Renal cortical epithelial cell (primary cell): ENCODE results near the gene MACROD2. TPM values are rescaled to one million over a fixed set of nuclear protein-coding genes. Genes with fewer than 3 reads are reported as not detected.
A peak's percentile ranks its signal among the peaks of the same experiment; 100 is the strongest.
"Not testable (repeated sequence)": the region's sequence is repeated elsewhere in the genome, so short reads cannot be mapped to it uniquely, and the experiment has no call there.

Source experiments
- DNase-seq: peaks from one replicate; pipeline ENCODE4 v3.0.0-alpha.2; 2011; ENCODE audit warnings: low read depth
- total RNA-seq: library from RNA; depleted of rRNA; stranded (reverse); fragments of >200 nt; gene quantifications from 2 replicates; pipeline ENCODE4 v1.2.3, GENCODE V29; 2014

MACROD2 gene
- total RNA-seq, 1 donor from 2014 or later = 5.4 TPM

DNA sequence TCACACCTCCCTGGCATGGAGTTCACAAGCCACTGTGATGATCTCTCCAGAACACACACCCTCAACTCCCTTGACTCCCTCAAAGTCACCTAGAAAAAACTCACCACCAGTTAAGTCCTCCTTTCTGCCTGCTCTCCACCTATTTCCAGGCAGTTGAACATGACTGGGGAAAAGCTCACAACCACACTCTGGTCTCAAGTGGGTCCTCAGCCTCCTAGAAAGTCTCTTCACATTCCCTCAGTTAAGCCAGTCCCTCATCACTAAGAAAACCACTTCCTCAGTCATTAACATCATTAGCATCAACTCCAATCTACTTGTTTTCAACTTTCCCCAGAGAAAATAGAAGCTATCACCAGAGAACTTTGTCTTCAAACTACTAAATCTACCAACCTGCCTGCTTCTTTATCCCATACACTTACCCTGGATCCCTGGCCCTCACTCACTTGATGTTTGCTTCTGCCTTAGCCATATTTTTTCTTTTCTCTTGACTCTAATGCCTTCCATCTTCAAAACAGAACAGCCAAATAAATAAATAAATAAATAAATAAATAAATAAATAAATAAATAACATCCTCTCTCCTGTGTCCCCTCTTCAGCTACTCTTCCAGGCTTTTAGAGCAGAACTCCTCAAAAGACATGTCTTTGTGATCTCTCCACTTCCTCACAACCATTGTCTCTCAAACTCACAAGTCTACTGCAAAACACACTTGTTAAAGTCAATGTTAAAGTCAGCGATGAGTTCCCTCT lies 1084.5 kb downstream of the MACROD2 start:
- DNase-seq = no peak

DNA sequence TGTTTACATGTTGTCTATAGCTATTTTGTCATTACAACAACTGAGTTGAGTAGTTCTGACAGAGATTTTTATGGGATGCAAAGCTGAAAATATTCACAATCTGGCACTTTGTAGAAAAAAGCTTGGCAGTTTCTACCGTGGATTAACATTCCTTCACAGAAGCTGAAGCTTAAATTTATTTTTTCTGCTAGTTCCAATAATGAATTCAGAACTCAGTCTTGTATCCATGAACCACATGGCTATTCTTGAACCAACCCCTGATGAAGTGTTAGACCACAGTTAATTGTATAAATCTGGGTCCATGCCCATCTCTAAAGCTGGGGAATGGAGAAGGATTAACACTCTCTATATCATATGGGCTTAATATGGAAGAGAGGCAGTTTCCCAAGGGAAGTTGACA lies 1085.9 kb downstream of the MACROD2 start:
- DNase-seq = no peak

DNA sequence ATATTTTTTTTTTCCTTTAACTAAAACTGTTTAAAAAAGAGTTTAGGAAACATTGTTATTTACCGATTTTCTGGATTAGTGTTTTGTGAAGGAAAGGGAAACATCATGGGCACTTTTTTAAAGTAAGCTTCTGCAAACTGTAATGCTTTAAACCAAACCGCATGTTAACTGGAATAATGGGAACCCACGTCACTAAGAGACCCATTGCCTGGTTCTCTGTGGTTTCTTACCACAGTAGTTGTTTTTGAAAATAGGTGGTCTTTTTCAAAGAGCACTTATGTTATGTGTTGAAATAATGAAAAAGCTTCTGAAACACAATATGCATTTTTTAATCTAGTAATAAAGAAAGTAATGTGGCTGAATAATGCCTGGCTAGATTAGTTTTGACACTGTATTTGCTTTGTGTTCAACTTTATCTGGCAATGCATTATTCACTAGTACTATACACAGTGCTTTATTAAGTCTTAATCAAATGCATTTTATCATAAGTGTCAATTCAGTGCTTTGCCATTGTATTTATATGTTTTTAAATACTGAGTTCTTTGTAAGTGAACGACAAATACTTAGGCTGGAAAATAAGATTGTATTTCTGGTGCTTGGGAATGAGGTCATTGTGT lies 1096.2 kb downstream of the MACROD2 start:
- DNase-seq = no peak

DNA sequence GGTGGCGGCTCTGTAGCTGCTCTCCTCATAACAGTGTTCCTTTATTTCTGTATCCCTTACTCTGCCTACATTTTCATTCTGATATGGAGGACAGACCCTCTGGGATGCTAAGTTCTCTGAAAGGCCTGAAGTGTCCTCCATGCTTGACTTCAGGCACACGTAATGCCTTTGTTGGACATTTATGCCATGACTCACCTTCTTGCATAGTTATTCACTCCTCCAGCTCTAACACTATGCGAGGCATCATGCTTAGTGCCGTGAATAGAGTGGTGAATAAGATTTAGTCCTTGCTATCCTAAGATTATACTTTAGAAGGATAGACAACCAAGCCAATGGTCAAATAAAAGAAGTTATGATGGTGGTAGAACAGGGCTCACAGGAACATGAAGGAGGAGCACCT lies 1103.0 kb downstream of the MACROD2 start:
- DNase-seq = peak; percentile 50

DNA sequence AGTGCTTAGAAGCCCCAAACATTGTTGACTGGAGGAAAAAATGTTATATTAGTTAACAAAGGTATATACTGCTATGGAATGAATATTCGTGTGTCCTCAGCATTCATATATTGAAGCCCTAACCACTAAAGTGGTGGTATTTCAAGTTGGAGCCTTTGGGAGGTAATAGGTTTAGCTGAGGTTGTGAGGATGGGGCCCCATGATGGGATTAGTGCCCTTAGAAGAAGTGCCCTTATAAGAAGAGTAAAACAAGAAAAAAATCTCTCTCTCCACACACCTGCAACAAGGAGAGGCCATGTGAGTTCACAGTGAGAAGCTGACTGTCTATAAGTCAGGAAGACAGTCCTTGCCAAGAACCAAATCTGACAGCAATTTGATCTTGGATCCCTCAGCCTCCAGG lies 1103.8 kb downstream of the MACROD2 start:
- DNase-seq = no peak

DNA sequence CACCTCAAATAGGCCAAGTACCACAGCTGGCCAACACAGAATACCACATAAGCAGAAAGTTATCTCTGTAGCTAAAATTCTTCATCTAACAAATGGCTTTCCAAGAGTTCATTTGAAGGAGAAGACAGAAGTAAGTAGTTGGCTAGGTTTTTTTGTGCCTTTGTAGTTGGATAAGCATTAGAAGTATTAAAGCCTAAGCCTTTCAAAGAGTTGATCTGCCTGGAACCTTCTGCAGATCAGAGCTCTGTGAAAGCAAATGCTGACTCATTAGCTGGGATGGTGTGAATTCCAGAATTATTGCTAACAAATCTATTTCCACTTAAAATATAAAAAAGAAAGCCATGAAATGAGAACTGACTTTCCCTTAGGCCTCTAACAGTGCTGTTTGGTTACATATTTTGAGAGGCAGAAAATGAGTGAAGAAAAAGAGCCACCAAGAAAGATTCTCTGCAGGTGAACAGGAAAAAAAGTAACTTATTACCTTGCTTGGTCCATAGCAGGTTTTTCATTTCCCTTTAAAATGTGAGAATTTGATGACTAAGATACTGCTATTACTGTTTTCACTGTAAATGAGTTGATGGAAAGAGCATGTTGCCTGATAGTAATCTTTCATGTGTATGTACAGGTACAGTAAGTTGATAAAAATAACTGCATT lies 1105.3 kb downstream of the MACROD2 start:
- DNase-seq = peak; percentile 77

DNA sequence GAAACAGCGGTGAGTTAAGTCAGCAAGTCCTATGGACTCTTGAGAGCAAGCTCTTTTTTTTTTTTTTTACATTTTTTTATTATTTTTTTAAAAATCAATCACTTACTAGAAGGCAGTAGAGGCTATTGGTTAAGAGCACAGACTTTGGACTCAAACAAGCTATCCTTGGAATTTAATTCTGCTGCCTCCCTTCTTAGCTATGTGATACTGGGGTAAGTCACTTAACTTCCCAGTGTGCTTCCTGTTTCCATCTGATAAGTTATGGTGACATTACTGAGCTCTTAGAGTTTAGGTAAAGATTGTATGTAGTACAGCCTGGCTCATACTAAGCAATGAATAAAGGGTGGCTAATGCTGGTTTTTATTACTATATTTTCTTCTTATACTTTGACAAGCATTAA lies 1112.6 kb downstream of the MACROD2 start:
- no peak for DNase-seq

DNA sequence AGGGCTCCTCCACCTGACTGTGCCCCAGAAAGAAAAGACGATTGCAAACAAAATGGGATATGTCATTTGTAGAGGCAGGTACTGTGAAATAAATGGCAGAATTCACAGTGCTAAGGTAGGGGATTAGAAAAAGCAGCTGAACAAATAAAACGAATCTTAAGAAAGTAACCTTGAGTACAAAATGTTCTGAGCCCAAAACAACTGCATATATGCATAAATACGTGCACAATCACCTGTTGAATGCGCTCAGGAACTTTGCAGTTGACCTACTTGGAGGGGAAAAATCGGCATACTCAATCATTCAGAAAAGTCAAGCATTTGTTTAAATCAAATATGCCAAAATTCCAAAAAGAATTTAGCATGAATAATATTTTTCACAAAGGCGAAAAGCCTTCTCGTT lies 1114.2 kb downstream of the MACROD2 start:
- no peak for DNase-seq

DNA sequence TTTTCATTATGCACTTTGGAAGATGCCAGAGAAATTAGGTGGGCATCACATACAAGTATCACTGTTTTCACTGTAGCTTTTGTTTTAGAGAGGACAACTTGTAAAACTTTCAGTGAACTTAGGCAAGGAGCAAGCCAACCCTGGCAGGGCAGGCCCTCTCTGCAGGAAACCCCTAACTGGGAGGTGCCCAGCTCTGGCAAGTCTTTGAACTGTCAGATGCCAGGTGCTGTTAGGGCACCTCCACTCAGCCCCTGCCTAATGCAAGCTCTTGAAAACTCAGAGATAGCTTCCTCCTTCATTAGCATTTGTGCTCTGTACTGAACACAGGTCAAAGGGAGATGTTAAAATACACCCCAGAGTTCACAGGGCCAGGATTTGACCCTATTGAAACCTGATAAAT lies 1116.3 kb downstream of the MACROD2 start:
- no peak for DNase-seq

DNA sequence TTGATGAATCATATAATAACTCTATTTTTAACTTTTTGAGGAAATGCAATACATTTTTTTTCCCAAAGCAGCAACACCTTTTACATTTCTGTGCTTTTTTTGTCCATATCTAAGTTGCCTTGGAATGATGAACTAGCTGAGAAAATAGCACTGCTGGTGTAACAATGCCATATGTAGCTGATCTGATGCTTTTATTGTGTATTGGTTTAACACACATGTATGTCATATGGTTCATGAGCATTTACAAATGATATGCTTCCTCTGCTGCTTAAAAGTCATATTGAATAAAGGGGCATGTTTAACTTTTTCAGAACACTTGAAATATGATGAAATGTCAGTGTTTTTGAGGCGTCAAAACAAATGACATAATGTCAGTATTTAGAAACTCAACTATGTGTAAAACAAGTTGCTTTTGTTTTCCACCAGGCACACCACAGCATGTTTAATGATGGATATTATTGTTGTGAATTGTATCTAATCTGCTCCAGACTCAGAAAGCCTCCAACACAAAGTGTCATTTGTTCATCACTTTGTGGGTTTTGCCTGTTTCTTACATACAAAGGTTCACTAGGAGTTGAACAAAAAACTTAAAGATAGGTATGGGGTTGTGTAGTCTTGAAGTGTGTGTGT lies 1117.9 kb downstream of the MACROD2 start:
- DNase-seq = no peak

DNA sequence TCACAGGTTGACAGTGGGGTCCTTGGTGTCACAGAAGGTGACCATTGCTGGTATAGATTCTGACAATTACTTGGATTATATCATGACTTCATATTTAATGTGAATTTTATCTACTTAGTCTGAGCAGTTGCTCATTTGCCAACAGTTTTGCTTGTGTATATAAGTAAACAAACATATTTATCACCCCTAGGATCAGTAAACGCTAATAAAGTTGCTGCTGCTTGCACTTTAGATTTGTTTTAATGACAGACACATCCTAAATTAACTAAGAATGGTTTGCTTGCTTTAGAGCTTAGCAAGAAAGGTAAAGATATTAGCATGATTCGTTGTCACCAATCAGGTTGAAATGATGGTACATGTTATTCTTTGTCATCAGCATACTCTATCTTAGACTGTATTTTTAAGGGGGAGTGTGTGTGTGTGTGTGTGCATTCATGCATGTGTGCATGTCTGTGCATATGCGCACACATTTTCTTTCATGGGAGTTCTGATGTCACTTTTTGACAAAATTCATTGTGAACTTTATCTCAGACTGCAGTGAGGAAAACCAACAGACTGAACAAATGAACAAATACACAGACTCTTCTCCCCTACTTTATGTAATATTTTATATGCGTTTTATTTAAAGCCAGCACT lies 1124.7 kb downstream of the MACROD2 start:
- DNase-seq = no peak

DNA sequence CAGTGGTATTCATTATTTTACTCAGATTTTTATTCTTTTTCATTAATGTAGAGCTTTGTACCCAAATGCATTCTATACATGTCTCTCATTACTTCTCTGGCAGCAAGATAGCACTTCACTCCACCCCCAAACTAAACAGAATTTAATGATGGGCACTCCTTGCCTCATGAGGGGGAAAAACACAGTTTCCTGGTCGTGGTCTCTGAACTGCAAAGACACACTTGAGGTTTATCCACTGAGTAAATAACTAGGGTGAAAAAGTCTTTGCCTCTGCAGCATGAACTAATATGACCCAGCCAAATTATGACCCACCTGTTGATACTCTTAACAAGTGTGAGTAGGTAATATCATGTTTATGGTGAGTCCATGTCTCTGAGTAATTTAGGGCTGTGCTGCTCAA lies 1127.3 kb downstream of the MACROD2 start:
- no peak for DNase-seq

DNA sequence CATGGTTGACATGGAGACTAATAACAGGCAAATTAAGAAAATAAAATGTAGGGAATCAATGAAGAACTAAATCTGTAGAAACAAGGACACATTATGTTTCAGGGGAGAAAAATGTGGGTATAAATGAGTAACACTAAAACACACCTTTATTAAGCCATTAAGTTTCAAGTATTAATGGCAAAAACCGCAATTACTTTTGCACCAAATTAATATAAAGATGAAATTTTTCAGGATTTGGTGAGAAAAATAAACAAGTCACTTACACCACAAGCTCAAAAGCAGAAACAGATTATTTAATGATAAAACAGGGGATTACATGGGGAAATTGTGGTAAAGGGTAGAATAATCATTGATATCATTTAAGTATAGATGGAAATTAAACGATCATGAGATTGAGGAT lies 1135.9 kb downstream of the MACROD2 start:
- no peak for DNase-seq

DNA sequence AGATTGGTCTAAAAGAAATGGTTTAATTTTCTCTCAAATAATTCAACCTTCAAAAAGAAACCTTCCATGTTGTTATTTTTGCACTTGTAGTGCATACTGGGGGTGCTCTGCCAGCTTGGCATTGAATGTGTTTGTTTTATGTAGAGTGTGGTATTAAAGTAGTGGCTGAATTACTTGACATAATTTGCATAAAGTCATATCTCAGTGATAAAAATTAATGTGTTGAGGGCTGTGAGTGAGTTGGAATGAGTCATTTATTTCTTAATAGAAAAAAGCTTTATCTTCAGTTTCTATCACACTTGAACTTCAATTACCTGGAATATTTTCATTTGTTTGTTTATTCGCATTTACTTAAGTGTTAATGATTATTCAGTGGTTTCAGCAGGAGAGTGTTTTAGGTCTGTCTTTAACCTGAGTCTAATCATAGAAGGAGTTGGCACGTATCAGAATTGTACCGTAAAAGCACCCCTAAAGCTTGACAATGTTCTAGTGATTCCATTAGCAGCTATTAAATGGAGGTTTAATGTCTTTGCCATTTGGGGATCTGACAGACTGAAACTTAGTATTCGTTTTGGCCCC lies 1143.3 kb downstream of the MACROD2 start:
- peak; percentile 81 for DNase-seq

DNA sequence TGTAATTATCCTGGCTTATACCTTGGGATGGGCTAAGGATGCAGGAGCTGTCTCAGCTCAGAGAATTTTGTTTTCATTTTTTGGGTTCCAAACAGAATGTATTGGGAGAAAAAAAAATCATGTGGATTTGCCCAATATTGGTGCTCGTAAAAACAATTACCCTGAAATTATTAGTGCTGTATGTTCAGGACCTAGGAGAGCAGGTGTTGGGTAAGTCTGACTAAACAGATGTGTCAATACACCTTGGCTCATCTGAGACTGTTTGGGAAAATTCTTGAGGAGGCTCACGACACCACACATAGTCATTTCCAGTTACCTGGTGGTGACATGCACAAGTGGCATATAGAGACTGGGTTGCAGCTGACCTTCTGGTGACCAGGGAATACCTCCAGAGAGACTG lies 1144.2 kb downstream of the MACROD2 start:
- DNase-seq = no peak

DNA sequence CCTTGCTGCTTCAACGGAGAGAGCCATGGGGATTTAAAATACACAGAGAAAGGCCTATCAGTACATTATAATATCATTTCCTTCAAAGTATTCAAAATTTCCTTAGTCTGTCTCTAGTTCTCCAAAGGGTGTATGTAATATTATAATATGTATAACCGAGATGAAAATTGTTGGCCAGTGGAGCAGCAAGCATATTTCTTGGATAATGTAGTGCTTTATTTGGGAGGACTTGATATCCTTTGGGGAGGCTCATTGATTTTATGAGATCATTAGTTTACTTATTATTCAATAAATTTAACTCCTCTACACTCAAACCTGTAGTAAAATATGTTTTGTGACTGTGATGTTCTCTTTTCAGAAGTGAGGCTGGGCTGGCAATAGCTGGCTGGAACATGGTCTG lies 1145.0 kb downstream of the MACROD2 start:
- DNase-seq = no peak

DNA sequence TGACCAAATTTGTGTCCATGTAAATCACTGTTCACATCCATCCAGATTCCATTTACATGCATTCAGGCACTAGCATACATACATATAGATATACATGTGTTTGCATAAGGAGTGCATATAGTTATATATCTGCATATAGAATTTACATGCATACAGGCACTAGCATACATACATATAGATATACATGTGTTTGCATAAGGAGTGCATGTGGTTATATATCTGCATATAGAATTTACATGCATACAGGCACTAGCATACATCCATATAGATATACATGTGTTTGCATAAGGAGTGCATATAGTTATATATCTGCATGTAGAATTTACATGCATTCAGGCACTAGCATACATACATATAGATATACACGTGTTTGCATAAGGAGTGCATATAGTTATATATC lies 1145.6 kb downstream of the MACROD2 start:
- DNase-seq = not testable (repeated sequence)

DNA sequence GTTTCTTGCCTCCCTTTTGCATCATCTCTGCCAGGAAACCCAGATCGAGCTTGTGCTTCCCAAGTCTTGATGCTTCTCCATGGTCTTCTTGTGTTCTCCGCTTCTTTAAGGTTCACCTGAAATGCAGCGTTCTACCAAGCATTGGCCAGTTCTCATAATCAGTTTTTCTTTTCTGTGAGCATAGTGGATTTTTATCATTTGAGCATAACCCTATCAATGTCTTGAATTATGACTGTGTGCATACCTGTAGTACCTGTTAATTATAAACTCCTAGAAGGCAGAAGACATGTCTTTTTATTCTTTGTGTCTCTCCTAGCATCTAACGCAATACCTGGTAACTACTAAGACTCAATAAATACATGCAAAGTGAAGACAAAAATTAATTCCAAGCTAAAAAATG lies 1146.5 kb downstream of the MACROD2 start:
- DNase-seq = no peak

DNA sequence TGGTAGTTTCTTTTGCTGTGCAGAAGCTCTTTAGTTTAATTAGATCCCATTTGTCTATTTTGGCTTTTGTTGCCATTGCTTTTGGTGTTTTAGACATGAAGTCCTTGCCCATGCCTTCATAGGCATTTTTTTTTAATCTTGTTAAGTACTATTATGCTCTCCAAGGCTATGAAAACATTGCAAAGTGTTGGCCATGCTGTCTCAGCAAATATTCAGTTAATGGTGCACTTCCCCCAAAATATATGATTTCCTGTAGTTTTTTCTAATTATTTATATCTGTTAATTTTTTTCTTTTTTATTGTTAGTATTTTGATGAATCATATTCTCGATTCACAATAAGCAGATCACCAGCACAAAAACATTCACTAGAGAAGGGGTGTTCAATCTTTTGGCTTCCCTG lies 1148.2 kb downstream of the MACROD2 start:
- no peak for DNase-seq

DNA sequence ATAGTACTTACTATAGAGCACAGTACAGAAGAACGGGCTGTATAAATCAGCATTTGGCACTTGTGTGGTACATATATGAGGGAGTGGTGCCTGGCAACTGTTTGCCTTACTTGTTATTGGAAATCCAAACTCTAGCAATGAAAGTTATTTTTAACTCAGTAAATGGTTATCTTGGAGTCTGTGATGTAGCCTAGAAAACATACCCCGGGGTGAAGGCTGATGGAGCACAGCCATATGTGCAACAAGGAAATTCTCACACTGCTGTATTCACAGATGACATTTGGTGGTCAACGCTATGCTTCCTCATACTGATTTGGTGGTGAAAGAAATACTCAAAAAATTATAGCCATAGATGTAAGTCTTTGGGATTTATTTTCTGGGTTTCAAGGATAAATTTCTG lies 1149.6 kb downstream of the MACROD2 start:
- DNase-seq = peak; percentile 70

DNA sequence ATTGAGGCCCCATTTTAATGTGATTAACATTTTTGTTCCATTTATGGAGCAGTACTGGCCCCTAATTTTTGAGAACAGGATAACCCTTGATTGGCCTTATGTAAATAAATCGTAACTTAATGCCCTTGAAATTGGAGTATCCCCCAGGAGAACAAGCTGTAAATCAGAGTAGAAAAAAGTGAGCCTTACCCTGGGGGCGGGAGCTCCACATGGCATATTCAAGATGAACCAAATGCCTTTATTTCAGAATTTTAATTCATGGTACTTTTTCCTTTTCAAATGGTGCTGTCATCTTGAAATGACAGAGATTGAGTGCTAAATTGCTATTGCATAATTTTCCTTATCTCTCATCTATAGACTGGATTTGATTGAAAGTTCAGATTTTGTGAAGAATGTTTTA lies 1151.6 kb downstream of the MACROD2 start:
- DNase-seq = no peak

DNA sequence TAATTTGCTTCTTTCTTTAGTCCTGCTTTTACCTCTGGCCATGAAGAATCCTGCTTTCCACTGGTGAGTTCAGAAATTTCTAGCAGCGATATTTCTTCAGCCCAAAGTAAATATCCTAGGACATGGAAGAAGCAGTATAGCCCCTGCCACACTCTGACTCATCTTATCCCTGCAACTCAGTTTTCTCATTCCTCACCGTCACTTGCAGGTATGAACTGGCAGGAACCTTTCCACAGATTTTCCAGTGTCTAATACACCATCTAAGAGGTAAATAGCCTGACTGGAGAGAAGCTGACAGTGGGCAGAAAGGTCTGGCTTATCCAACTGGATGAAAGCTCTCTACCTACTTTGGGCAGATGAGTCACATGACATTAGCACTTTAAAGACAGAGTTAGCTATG lies 1158.8 kb downstream of the MACROD2 start:
- DNase-seq = no peak
